H4 (cell line): Measurements from ENCODE around the gene ZNF672. TPM values are rescaled to one million over a fixed set of nuclear protein-coding genes. Genes with fewer than 3 reads are reported as not detected.
"Not testable (repeated sequence)": the region's sequence is repeated elsewhere in the genome, so short reads cannot be mapped to it uniquely, and the experiment has no call there.

Experiments used
- DNase-seq: peaks from one replicate; pipeline ENCODE4 v3.0.0-alpha.2; 2015; ENCODE audit warnings: low spot score
- total RNA-seq: library from RNA; depleted of rRNA; stranded (reverse); fragments of >200 nt; shearing (Covaris generic); gene quantifications from 2 replicates; pipeline ENCODE4 v1.2.3, GENCODE V29; 2014; rRNA removed

Gene ZNF672
- total RNA-seq, 1 experiment from 2014 or later: 14.4 TPM

GRCh38 chr1:248886237-248886895 lies 48.3 kb downstream of the ZNF672 start:
- DNase-seq: no peak

GRCh38 chr1:248889914-248890243 lies 51.9 kb downstream of the ZNF672 start:
- not testable (repeated sequence) for DNase-seq

- DNase-seq: no peak
Measured at GRCh38 chr1:248890549-248891498, 52.8 kb downstream of the ZNF672 start.

GRCh38 chr1:248891758-248892157 lies 53.7 kb downstream of the ZNF672 start:
- DNase-seq: no peak

GRCh38 chr1:248892590-248892989 lies 54.6 kb downstream of the ZNF672 start:
- DNase-seq: no peak

- DNase-seq: no peak
Measured at GRCh38 chr1:248894837-248895236, 56.8 kb downstream of the ZNF672 start.

GRCh38 chr1:248897412-248898337 lies 59.7 kb downstream of the ZNF672 start:
- DNase-seq: no peak

Other genes with a start within 250 kb of the ZNF672 start
- not detected in 2 replicates for gene OR2T10, start 240.5 kb upstream of the ZNF672 start, total RNA-seq
- not detected in 2 replicates for gene OR2T11, start 203.1 kb upstream of the ZNF672 start, total RNA-seq
- gene OR2T35, start 192.9 kb upstream of the ZNF672 start, total RNA-seq: not detected in 2 replicates
- not detected in 2 replicates for gene OR2T27, start 182.7 kb upstream of the ZNF672 start, total RNA-seq
- gene OR14I1, start 135.5 kb upstream of the ZNF672 start, total RNA-seq: not detected in 2 replicates
- gene LYPD8, start 82.5 kb upstream of the ZNF672 start, total RNA-seq: 3.3 and 5.1 TPM in 2 replicates
- 9.1 and 10.0 TPM in 2 replicates for gene SH3BP5L, start 12.3 kb upstream of the ZNF672 start, total RNA-seq
- 5.2 and 5.3 TPM in 2 replicates for gene ZNF692, start 20.9 kb downstream of the ZNF672 start, total RNA-seq
- 8.3 and 9.6 TPM in 2 replicates for gene PGBD2, start 68.0 kb downstream of the ZNF672 start, total RNA-seq